SK-N-SH treated with all-trans-retinoic acid at 6 μM for 48 hours (cell line): ENCODE data around the gene COX6A2.

Source experiments
- ARNTL ChIP-seq: fragments of 450-650 bp; formaldehyde crosslinking; IDR thresholded peaks from 2 replicates; pipeline ENCODE4 v1.5.0; 2020; ENCODE audit warnings: low read depth, mild to moderate bottlenecking, moderate library complexity, borderline replicate concordance
- BACH2 ChIP-seq: fragments of 250-450 bp; sonication (Bioruptor Pico); IDR thresholded peaks from 2 replicates; pipeline ENCODE4 v1.9.0; 2021; ENCODE audit warnings: mild to moderate bottlenecking, borderline replicate concordance
- CREB5 ChIP-seq: fragments of 250-450 bp; sonication (Bioruptor Pico); IDR thresholded peaks from 2 replicates; pipeline ENCODE4 v1.5.1; 2020; ENCODE audit warnings: low read depth, mild to moderate bottlenecking, moderate library complexity
- PATZ1 ChIP-seq: fragments of 250-450 bp; sonication (Bioruptor Pico); IDR thresholded peaks from 2 replicates; pipeline ENCODE4 v1.8.0; 2020; ENCODE audit warnings: mild to moderate bottlenecking, moderate library complexity, borderline replicate concordance

DNA sequence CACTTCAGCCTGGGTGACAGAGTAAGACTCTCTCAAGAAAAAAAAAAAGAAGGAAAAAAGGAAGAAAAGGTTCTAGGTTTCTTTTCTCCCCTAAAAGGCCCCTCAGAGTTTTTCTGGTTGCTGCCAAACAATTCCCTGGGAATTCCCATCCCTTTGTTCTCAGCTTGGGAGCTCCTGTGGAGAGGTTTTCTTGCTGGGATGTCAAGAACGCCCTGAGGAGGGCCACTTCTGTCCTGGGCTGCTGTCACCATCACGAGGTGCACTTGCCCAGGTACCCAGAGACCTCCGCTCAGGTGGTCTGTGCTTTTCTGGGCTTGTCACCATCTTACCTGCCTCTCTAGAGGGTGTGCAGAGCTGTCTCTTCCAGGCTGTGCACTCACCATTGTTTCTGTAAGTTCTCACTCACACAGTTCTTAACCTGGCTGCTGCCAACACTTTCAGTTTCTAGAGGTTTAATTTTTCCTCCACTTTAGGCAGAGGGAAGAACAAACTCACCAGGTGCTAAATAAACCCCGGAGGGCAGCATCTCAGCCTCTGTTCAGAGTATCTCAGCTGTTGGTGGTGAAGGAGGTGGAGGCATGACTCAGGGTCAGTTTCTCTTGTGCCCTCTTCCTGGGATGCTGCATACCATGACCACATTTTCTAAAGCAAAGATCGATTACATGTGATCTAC, 2.4 kb upstream of the COX6A2 start:
- TF ChIP-seq BACH2 (CRISPR knock-in tag) (no peak), CREB5 (CRISPR knock-in tag) (no peak), ARNTL (no peak), PATZ1 (no peak)
